K562 (cell line): Measurements from ENCODE around the gene ZFP69. TPM values are rescaled to one million over a fixed set of nuclear protein-coding genes. Genes with fewer than 3 reads are reported as not detected.

ENCODE experiments used
- DNMT1 ChIP-seq: fragments of 450-650 bp; IDR thresholded peaks from 2 replicates; pipeline ENCODE4 v1.6.1; 2016; ENCODE audit warnings: antibody characterized with exemption, mild to moderate bottlenecking
- DPF2 ChIP-seq: fragments of 450-650 bp; IDR thresholded peaks from 2 replicates; pipeline ENCODE4 v1.6.1; 2016
- MAZ ChIP-seq, 2 experiments: fragments of 450-650 bp in 1 of 2; sonication (generic) in 1 of 2; formaldehyde crosslinking; IDR thresholded peaks in 1 of 2; conservative IDR thresholded peaks in 1 of 2; 2 replicates each; pipeline versions ENCODE4 v1.4.0 to v1.5.0; 2020; ENCODE audit warnings: mild to moderate bottlenecking in 1 of 2, missing genetic modification reagents in 1 of 2
- MCM7 ChIP-seq, 2 experiments: fragments of 450-650 bp; IDR thresholded peaks; 2 replicates each; pipeline ENCODE4 v1.6.1; 2016 to 2018
- MEIS2 ChIP-seq: fragments of 450-650 bp; IDR thresholded peaks from 2 replicates; pipeline ENCODE4 v1.6.1; 2014; ENCODE audit warnings: mild to moderate bottlenecking; ENCODE audit not compliant: partially characterized antibody
- NFIC ChIP-seq: fragments of 450-650 bp; IDR thresholded peaks from 2 replicates; pipeline ENCODE4 v1.6.1; 2017; ENCODE audit warnings: mild to moderate bottlenecking, inconsistent platforms
- NFRKB ChIP-seq: fragments of 450-650 bp; IDR thresholded peaks from 2 replicates; pipeline ENCODE4 v1.6.1; 2016; ENCODE audit warnings: low read depth
- TOE1 ChIP-seq, 2 experiments: fragments of 450-650 bp in 1 of 2; sonication (generic) in 1 of 2; formaldehyde crosslinking in 1 of 2; IDR thresholded peaks; 2 replicates each; pipeline versions ENCODE4 v1.7.1 to v1.8.0; 2016 to 2022; ENCODE audit warnings: borderline replicate concordance in 2 of 2, mild to moderate bottlenecking in 2 of 2, antibody characterized with exemption in 1 of 2, inconsistent platforms in 1 of 2, low read depth in 1 of 2, missing genetic modification reagents in 1 of 2, moderate library complexity in 1 of 2
- ZNF165 ChIP-seq: fragments of 250-450 bp; sonication (Bioruptor Pico); IDR thresholded peaks from 2 replicates; pipeline ENCODE4 v1.4.0; 2020; ENCODE audit warnings: borderline replicate concordance
- polyA plus RNA-seq, 8 experiments: library from polyadenylated mRNA; depleted of rRNA in 4 of 8; stranded (reverse) in 5 of 8; unstranded in 3 of 8; fragments of >200 nt; fragmentation: Nextera tagmentation in 2 of 8; fragmentation: Illumina TruSeq in 1 of 8; extraction: Ambion mirVana in 2 of 8; extraction: Trizol in 1 of 8; gene quantifications; 2 replicates each; pipeline versions ENCODE4 v1.2.1 to v1.2.3, GENCODE V29; 2011 to 2014; ENCODE audit warnings: inconsistent platforms in 1 of 8, missing spikeins in 1 of 8
- total RNA-seq, 7 experiments: library from RNA; depleted of rRNA in 6 of 7; stranded (reverse); fragments of >200 nt in 6 of 7; fragmentation: Illumina TruSeq in 2 of 7; extraction: Trizol in 2 of 7; gene quantifications; 2 replicates each; pipeline versions ENCODE4 v1.2.1 to v1.2.3, GENCODE V29; 2011 to 2021; ENCODE audit warnings: low replicate concordance in 1 of 7
- TF ChIP-seq, protein P1 (sequence below): fragments of 250-450 bp; sonication (Bioruptor Pico); IDR thresholded peaks from 2 replicates; pipeline ENCODE4 v1.9.0; 2021; ENCODE audit warnings: mild to moderate bottlenecking, inconsistent platforms
- TF ChIP-seq, protein P2 (sequence below): sonication (generic); formaldehyde crosslinking; IDR thresholded peaks from 2 replicates; pipeline ENCODE4 v1.8.1; 2023; ENCODE audit warnings: missing genetic modification reagents, mild to moderate bottlenecking, borderline replicate concordance
- TF ChIP-seq, protein P3 (sequence below): sonication (generic); formaldehyde crosslinking; IDR thresholded peaks from 2 replicates; pipeline ENCODE4 v1.8.1; 2022; ENCODE audit warnings: missing genetic modification reagents
- TF ChIP-seq, protein P4 (sequence below): fragments of 250-450 bp; sonication (Bioruptor Pico); IDR thresholded peaks from 2 replicates; pipeline ENCODE4 v1.5.0; 2021
- TF ChIP-seq, protein P5 (sequence below): fragments of 450-650 bp; IDR thresholded peaks from 2 replicates; pipeline ENCODE4 v1.6.1; 2016; ENCODE audit warnings: antibody characterized with exemption

The ZFP69 gene
- total and polyA plus RNA-seq, 9 of the 15 experiments (the other 6 are each of a cell fraction or from before 2014, with no cell fraction given): 2.0 to 8.4 (median 5.7) TPM

DNA sequence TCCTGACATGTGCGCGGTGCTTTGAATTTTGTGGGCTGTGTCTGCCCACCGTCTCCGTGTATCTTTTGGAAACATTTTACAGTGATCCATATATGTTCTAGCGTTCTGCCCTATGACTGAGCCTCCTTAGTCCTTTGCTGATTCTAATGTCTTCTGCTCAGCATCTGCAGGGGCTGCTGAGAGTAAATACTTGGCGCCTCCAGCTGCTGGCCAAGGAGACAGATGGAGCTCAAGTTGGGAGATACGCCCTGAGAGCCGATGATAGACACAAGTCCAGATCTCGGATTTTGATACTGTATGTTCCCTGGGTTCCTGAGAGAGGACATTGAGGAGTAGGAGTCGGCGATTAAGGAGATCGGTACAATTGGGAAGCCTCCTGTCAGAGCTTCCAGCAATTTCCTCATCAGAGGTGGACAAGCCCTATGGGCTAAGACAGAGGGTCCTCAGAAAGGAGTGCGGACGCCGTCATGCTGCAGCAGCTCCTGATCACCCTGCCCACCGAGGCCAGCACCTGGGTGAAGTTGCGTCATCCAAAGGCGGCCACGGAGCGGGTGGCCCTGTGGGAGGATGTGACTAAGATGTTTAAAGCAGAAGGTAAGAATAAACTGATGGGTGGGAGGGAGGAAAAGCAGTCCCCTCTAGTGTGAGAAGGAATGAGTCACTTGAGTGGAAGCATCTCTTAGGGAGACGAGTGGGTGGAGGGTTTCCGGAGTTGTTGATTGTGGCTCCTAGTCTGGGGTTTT, 26.4 kb upstream of the ZFP69 start (continued):
- TF ChIP-seq, protein P1, sequence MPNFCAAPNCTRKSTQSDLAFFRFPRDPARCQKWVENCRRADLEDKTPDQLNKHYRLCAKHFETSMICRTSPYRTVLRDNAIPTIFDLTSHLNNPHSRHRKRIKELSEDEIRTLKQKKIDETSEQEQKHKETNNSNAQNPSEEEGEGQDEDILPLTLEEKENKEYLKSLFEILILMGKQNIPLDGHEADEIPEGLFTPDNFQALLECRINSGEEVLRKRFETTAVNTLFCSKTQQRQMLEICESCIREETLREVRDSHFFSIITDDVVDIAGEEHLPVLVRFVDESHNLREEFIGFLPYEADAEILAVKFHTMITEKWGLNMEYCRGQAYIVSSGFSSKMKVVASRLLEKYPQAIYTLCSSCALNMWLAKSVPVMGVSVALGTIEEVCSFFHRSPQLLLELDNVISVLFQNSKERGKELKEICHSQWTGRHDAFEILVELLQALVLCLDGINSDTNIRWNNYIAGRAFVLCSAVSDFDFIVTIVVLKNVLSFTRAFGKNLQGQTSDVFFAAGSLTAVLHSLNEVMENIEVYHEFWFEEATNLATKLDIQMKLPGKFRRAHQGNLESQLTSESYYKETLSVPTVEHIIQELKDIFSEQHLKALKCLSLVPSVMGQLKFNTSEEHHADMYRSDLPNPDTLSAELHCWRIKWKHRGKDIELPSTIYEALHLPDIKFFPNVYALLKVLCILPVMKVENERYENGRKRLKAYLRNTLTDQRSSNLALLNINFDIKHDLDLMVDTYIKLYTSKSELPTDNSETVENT (CRISPR knock-in tag): 0 out of 2 replicates have a peak, but pooled peaks have one; percentile 29
- TF ChIP-seq, protein P2, sequence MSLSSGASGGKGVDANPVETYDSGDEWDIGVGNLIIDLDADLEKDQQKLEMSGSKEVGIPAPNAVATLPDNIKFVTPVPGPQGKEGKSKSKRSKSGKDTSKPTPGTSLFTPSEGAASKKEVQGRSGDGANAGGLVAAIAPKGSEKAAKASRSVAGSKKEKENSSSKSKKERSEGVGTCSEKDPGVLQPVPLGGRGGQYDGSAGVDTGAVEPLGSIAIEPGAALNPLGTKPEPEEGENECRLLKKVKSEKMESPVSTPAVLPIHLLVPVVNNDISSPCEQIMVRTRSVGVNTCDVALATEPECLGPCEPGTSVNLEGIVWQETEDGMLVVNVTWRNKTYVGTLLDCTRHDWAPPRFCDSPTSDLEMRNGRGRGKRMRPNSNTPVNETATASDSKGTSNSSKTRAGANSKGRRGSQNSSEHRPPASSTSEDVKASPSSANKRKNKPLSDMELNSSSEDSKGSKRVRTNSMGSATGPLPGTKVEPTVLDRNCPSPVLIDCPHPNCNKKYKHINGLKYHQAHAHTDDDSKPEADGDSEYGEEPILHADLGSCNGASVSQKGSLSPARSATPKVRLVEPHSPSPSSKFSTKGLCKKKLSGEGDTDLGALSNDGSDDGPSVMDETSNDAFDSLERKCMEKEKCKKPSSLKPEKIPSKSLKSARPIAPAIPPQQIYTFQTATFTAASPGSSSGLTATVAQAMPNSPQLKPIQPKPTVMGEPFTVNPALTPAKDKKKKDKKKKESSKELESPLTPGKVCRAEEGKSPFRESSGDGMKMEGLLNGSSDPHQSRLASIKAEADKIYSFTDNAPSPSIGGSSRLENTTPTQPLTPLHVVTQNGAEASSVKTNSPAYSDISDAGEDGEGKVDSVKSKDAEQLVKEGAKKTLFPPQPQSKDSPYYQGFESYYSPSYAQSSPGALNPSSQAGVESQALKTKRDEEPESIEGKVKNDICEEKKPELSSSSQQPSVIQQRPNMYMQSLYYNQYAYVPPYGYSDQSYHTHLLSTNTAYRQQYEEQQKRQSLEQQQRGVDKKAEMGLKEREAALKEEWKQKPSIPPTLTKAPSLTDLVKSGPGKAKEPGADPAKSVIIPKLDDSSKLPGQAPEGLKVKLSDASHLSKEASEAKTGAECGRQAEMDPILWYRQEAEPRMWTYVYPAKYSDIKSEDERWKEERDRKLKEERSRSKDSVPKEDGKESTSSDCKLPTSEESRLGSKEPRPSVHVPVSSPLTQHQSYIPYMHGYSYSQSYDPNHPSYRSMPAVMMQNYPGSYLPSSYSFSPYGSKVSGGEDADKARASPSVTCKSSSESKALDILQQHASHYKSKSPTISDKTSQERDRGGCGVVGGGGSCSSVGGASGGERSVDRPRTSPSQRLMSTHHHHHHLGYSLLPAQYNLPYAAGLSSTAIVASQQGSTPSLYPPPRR (CRISPR knock-in tag): no peak
- TF ChIP-seq, protein P3, sequence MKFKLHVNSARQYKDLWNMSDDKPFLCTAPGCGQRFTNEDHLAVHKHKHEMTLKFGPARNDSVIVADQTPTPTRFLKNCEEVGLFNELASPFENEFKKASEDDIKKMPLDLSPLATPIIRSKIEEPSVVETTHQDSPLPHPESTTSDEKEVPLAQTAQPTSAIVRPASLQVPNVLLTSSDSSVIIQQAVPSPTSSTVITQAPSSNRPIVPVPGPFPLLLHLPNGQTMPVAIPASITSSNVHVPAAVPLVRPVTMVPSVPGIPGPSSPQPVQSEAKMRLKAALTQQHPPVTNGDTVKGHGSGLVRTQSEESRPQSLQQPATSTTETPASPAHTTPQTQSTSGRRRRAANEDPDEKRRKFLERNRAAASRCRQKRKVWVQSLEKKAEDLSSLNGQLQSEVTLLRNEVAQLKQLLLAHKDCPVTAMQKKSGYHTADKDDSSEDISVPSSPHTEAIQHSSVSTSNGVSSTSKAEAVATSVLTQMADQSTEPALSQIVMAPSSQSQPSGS (CRISPR knock-in tag): no peak
- TF ChIP-seq DPF2 (peak; percentile 90), NFIC (peak; percentile 15; the same call in 1 of the 2 replicates), TOE1 (IDR thresholded peaks at IDR 0.05; ENCODE audit: borderline replicate concordance) (0 out of 2 replicates have a peak, but pooled peaks have one; percentile 27), TOE1 (CRISPR knock-in tag; IDR thresholded peaks at IDR 0.05; ENCODE audit: borderline replicate concordance, low read depth) (no peak), MCM7 (IDR thresholded peaks at IDR 0.05) (no peak), MEIS2 (peak; percentile 91), NFRKB (peak; percentile 65), ZNF165 (CRISPR knock-in tag) (no peak), MAZ (CRISPR knock-in tag; conservative IDR thresholded peaks at IDR 0.05 in 1 of 2, IDR thresholded peaks at IDR 0.05 in 1 of 2) (peak in 1 of 2 experiments; percentile 56; a peak in 1 of 4 replicates), DNMT1 (no peak)
- TF ChIP-seq, protein P4, sequence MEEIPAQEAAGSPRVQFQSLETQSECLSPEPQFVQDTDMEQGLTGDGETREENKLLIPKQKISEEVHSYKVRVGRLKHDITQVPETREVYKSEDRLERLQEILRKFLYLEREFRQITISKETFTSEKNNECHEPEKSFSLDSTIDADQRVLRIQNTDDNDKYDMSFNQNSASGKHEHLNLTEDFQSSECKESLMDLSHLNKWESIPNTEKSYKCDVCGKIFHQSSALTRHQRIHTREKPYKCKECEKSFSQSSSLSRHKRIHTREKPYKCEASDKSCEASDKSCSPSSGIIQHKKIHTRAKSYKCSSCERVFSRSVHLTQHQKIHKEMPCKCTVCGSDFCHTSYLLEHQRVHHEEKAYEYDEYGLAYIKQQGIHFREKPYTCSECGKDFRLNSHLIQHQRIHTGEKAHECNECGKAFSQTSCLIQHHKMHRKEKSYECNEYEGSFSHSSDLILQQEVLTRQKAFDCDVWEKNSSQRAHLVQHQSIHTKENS (CRISPR knock-in tag): no peak
- TF ChIP-seq, protein P5, sequence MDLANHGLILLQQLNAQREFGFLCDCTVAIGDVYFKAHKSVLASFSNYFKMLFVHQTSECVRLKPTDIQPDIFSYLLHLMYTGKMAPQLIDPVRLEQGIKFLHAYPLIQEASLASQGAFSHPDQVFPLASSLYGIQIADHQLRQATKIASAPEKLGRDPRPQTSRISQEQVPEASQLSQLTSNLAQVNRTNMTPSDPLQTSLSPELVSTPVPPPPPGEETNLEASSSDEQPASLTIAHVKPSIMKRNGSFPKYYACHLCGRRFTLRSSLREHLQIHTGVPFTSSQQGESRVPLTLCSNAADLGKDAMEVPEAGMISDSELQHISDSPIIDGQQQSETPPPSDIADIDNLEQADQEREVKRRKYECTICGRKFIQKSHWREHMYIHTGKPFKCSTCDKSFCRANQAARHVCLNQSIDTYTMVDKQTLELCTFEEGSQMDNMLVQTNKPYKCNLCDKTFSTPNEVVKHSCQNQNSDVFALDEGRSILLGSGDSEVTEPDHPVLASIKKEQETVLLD: peak; percentile 61; the same call in 1 of the 2 replicates
